ENCODE results near the gene ZNF618. TPM values are rescaled to one million over a fixed set of nuclear protein-coding genes. Genes with fewer than 3 reads are reported as not detected.

Gene ZNF618
- total RNA-seq, 4 donors from 2014 or later: 0.26 to 1.2 (median 1.0) TPM

DNA sequence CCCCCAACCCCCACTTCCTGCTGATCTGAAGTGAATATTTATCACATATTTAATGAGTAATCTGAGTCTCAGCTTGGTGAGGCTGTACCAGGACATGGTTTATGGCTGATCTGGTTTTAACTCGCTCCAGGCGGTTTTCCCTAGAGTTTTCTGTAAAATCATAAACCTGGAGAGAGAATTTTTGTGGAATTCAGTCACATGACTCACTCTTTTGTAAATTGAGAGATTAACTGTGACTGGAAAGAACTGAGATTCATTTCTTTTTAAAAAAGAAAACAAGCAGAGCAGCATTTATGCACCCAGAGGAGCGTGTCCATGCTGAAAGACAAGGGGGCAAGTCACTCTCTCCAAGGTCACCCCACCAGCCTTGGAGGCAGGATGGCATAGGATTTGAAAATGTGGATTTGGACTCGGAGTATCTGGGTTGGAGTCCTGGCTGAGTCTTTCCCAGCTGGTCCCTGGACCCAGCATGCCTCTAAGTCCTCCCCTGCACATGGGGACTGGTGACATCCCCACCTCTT, 81.8 kb downstream of the ZNF618 start:
- no peak overlapping the region for H3K27ac ChIP-seq
- TF ChIP-seq POLR2A (IDR thresholded peaks at IDR 0.05): no peak
- TF ChIP-seq CTCF (IDR thresholded peaks at IDR 0.05 in 4 of 5, conservative IDR thresholded peaks at IDR 0.05 in 1 of 5): no peak
- intact Hi-C loops (cut with DNase I; ENCODE audit: low total_unique reads) (no loop called here), in situ Hi-C loops (cut with MboI; ENCODE audit: low sequenced_read_pairs in 4 of 4) (no loop called here)
- peaks cover 11 to 13% of the 10 kb centered on the region in 2 donors for H3K4me1 ChIP-seq
- ATAC-seq (no peak), DNase-seq (no peak)
- no peak overlapping the region for H3K4me3 ChIP-seq
- H3K27me3 ChIP-seq: no peaks in the 10 kb centered on the region
- H3K36me3 ChIP-seq: no peaks in the 10 kb centered on the region
- no peaks in the 10 kb centered on the region for H3K9me3 ChIP-seq

DNA sequence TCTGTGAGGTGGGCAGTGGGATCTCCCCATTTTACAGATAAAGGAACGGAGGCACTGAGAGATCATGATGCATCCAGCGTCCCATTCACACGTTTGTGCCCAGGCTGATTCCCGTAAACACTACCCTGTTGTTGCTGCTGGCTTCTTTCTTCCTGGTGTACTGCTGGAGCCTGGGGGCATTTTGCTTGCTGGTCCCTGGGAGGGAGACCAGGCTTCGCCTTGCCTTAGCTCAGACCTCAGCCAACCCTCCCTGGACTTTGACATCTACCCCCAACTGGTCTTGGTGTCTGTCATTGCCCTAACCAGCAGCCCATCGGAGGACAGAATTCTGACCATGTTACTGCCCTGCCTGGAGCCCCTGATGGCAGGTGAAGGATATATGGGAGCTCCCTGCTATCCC, 82.4 kb downstream of the ZNF618 start:
- no peak for TF ChIP-seq CTCF (IDR thresholded peaks at IDR 0.05 in 4 of 5, conservative IDR thresholded peaks at IDR 0.05 in 1 of 5)
- TF ChIP-seq POLR2A (IDR thresholded peaks at IDR 0.05): no peak
- Histone ChIP-seq H3K9me3 (no peaks in the 10 kb centered on the region), H3K4me1 (peaks cover 11 to 13% of the 10 kb centered on the region in 2 donors), H3K27ac (no peak overlapping the region), H3K36me3 (no peaks in the 10 kb centered on the region), H3K27me3 (no peaks in the 10 kb centered on the region), H3K4me3 (no peak overlapping the region)
- DNase-seq: no peak
- in situ Hi-C loops (cut with MboI; ENCODE audit: low sequenced_read_pairs in 4 of 4): no loop called here
- no peak for ATAC-seq
- intact Hi-C loops (cut with DNase I; ENCODE audit: low total_unique reads): no loop called here

DNA sequence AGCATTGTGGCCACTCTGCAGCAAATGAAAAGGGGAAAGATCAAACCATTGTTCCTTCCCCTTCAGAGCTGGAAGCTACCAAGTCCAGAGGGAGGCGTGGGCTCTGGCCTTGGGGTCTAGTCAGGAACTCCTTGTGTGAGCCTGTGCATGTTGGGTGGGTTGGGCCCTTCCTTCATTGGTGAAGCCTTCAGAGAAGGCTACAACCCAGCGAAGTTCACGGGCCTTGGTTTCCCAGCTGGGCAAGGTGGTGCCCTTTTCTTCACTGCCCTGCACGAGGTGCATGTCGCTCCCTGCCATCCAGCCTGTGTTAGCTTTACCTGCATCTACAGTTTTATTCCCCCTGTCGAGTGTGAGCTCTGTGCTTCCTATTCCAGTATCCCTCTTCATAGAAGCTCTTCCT, 84.7 kb downstream of the ZNF618 start:
- Histone ChIP-seq H3K36me3 (no peaks in the 10 kb centered on the region), H3K4me1 (peaks cover 1 to 2% of the 10 kb centered on the region in 2 donors), H3K9me3 (no peaks in the 10 kb centered on the region), H3K4me3 (no peak overlapping the region), H3K27ac (no peak overlapping the region), H3K27me3 (no peaks in the 10 kb centered on the region)
- TF ChIP-seq POLR2A (IDR thresholded peaks at IDR 0.05): no peak
- TF ChIP-seq CTCF (IDR thresholded peaks at IDR 0.05 in 4 of 5, conservative IDR thresholded peaks at IDR 0.05 in 1 of 5): no peak
- intact Hi-C loops (cut with DNase I; ENCODE audit: low total_unique reads) (no loop called here), in situ Hi-C loops (cut with MboI; ENCODE audit: low sequenced_read_pairs in 4 of 4) (loop anchor here in 3 of 4 donors (10.0 kb wide), 1 partner anchor 156 kb away; no protein-coding TSS in a partner anchor)
- no peak for DNase-seq
- ATAC-seq: no peak

DNA sequence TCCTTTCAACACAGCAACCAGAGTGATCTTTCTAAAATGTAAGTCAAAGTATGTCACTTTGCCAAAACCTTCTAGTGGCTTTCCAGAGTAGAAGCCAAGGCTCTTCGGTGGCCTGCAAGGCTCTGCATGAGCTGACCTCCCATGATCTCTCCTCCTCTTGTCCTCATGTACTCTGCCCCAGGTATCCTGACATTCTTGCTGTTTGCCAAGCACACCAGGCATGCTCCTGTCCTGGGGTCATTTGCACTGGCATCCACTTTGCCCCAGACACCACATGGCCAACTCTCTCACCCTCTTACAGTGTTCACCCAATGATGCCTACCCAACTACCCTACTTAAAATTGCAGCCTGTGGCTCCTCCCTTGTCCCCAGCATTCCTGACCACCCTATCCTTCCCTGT, 86.3 kb downstream of the ZNF618 start:
- Histone ChIP-seq H3K27ac (no peak overlapping the region), H3K27me3 (no peaks in the 10 kb centered on the region), H3K36me3 (no peaks in the 10 kb centered on the region), H3K4me1 (peaks cover 0 to 10% of the 10 kb centered on the region in 2 donors), H3K4me3 (no peak overlapping the region), H3K9me3 (no peaks in the 10 kb centered on the region)
- DNase-seq (no peak), ATAC-seq (no peak)
- TF ChIP-seq CTCF (IDR thresholded peaks at IDR 0.05 in 4 of 5, conservative IDR thresholded peaks at IDR 0.05 in 1 of 5) (no peak), POLR2A (IDR thresholded peaks at IDR 0.05) (no peak)
- intact Hi-C loops (cut with DNase I; ENCODE audit: low total_unique reads) (loop anchor here (2.0 kb wide), 2 partner anchors 110 to 156 kb away; no protein-coding TSS in a partner anchor), in situ Hi-C loops (cut with MboI; ENCODE audit: low sequenced_read_pairs in 4 of 4) (loop anchor here in 3 of 4 donors (10.0 kb wide), 1 partner anchor 158 kb away; no protein-coding TSS in a partner anchor)
